Lung (tissue), 12 donors: ENCODE results near the gene IGFBP5. TPM values are rescaled to one million over a fixed set of nuclear protein-coding genes. Genes with fewer than 3 reads are reported as not detected.
A peak's percentile ranks its signal among the peaks of the same experiment; 100 is the strongest.

Experiments used
- ATAC-seq: fragments of 200-7000 bp; cut with Tn5 transposase; one replicate; pipeline ENCODE4 v1.9.1; 2020; ENCODE audit warnings: moderate number of reproducible peaks; ENCODE audit not compliant: insufficient read depth, low FRiP score
- DNase-seq, 3 donors: peaks; one replicate each; pipeline ENCODE4 v3.0.0-alpha.2; 2013 to 2017
- H3K27ac ChIP-seq, 2 donors: one replicate each; pipeline ENCODE4 v1.5.1; 2013; ENCODE audit warnings: mild to moderate bottlenecking in 2 of 2, moderate library complexity in 2 of 2, control low read depth in 1 of 2, inconsistent platforms in 1 of 2, low read depth in 1 of 2, low read length in 1 of 2
- H3K27me3 ChIP-seq, 3 donors: one replicate each; pipeline ENCODE4 v1.5.1; 2013; ENCODE audit warnings: low read length in 2 of 3; ENCODE audit not compliant: control insufficient read depth in 3 of 3, insufficient read depth in 3 of 3
- H3K36me3 ChIP-seq, 4 donors: one replicate each; pipeline ENCODE4 v1.5.1; 2013; ENCODE audit warnings: low read length in 4 of 4, mild to moderate bottlenecking in 1 of 4, moderate library complexity in 1 of 4; ENCODE audit not compliant: control insufficient read depth in 4 of 4, insufficient read depth in 4 of 4
- H3K4me1 ChIP-seq, 5 donors: one replicate each; pipeline ENCODE4 v1.5.1; 2013; ENCODE audit warnings: low read length in 5 of 5, mild to moderate bottlenecking in 2 of 5, moderate library complexity in 1 of 5; ENCODE audit not compliant: control insufficient read depth in 5 of 5, insufficient read depth in 5 of 5
- H3K4me3 ChIP-seq: one replicate; pipeline ENCODE4 v1.5.1; 2013; ENCODE audit warnings: mild to moderate bottlenecking, control low read depth, moderate library complexity
- H3K9ac ChIP-seq, 2 donors: one replicate each; pipeline ENCODE4 v1.5.1; 2013; ENCODE audit warnings: low read length in 2 of 2, control low read depth in 1 of 2; ENCODE audit not compliant: insufficient read depth in 1 of 2
- H3K9me3 ChIP-seq, 4 donors: one replicate each; pipeline ENCODE4 v1.5.1; 2013; ENCODE audit warnings: low read length in 3 of 4, mild to moderate bottlenecking in 1 of 4, moderate library complexity in 1 of 4; ENCODE audit not compliant: control insufficient read depth in 4 of 4, insufficient read depth in 3 of 4
- WGBS, 2 donors: extraction: QIAGEN DNeasy Blood & Tissue Kit; methylation state at CpG; one replicate each; pipeline ENCODE4 v1.1.7; 2013; 5-methylcytosine and 5-hydroxymethylcytosine counted together
- polyA plus RNA-seq, 2 donors: library from polyadenylated mRNA; stranded (reverse); fragments of 200-250 nt; gene quantifications; one replicate each; pipeline ENCODE4 v1.2.1, GENCODE V29; 2013
- total RNA-seq, 2 donors: library from RNA; depleted of rRNA in 1 of 2; stranded (reverse); fragments of >200 nt in 1 of 2; gene quantifications; one replicate each; pipeline ENCODE4 v1.2.1, GENCODE V29; 2014 to 2021
- TF ChIP-seq, protein P1 (sequence below): IDR thresholded peaks from 2 replicates; pipeline ENCODE4 v1.5.1; 2012; ENCODE audit warnings: mild to moderate bottlenecking; ENCODE audit errors: control extremely low read depth, extremely low read depth
- donor health status: control.
- donor health status: control.
- donor health status: Bipolar disorder and iron deficiency.
- donor health status: healthy.
- donor health status: DM: yes; HTN: yes; CAD: no.

Gene IGFBP5
- total and polyA plus RNA-seq, 4 donors, result 22.2 to 196 (median 86.8) TPM

DNA sequence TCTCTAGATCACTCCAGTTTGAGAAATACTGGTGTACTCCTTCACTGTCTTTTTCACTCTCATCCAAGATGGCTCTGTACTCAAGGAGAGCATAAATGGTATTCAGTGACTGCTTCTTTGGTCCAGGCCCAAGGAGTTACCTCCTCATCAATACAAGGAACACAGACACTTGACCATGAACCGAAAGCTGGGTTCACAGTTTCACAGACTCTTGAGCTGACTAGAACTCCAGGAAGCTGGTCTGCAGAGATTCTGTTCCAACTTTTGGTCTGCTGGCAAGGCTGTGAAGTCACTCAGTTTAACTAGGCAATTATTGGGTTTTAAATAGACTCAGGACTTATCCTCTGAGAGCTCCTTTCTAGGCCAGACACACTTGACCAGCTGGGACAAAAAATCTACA is 7.4 kb upstream of the IGFBP5 start:
- TF ChIP-seq, protein P1, sequence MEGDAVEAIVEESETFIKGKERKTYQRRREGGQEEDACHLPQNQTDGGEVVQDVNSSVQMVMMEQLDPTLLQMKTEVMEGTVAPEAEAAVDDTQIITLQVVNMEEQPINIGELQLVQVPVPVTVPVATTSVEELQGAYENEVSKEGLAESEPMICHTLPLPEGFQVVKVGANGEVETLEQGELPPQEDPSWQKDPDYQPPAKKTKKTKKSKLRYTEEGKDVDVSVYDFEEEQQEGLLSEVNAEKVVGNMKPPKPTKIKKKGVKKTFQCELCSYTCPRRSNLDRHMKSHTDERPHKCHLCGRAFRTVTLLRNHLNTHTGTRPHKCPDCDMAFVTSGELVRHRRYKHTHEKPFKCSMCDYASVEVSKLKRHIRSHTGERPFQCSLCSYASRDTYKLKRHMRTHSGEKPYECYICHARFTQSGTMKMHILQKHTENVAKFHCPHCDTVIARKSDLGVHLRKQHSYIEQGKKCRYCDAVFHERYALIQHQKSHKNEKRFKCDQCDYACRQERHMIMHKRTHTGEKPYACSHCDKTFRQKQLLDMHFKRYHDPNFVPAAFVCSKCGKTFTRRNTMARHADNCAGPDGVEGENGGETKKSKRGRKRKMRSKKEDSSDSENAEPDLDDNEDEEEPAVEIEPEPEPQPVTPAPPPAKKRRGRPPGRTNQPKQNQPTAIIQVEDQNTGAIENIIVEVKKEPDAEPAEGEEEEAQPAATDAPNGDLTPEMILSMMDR, result no peak
- H3K9me3 ChIP-seq, result no peaks in the 10 kb centered on the region
- no peaks in the 10 kb centered on the region for H3K27me3 ChIP-seq
- DNase-seq (no peak), ATAC-seq (no peak)
- 84 to 100% methylated on average over 1 of the region's 1 CpG for WGBS, 2 donors
- no peaks in the 10 kb centered on the region for H3K36me3 ChIP-seq
- no peak overlapping the region for H3K9ac ChIP-seq
- H3K4me1 ChIP-seq, result peaks cover 0 to 34% (median 0%) of the 10 kb centered on the region in 5 donors
- no peak overlapping the region for H3K4me3 ChIP-seq
- H3K27ac ChIP-seq, result no peak overlapping the region

DNA sequence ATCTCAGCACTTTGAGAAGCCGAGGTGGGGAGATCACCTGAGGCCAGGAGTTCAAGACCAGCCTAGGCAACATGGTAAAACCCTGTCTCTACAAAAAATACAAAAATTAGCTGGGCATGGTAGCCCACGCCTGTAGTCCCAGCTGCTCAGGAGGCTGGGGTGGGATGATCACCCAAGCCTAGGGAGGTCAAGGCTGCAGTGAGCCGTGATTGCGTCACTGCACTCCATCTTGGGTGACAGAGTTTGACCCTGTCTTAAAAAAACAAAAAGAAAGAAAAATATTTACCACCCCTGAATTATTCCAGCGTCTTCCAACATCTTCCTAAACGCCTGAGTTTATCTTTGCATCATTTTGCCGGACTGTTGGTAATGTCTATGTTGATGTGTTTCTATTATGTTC is 6.2 kb upstream of the IGFBP5 start:
- Histone ChIP-seq H3K36me3 (no peaks in the 10 kb centered on the region), H3K9me3 (no peaks in the 10 kb centered on the region), H3K27ac (no peak overlapping the region), H3K9ac (no peak overlapping the region), H3K27me3 (no peaks in the 10 kb centered on the region), H3K4me3 (no peak overlapping the region), H3K4me1 (peaks cover 0 to 42% (median 8%) of the 10 kb centered on the region in 5 donors)
- WGBS, 2 donors, result 90 to 95% methylated on average over 7 of the region's 7 CpGs
- DNase-seq, result no peak
- TF ChIP-seq, protein P1, result no peak
- no peak for ATAC-seq

DNA sequence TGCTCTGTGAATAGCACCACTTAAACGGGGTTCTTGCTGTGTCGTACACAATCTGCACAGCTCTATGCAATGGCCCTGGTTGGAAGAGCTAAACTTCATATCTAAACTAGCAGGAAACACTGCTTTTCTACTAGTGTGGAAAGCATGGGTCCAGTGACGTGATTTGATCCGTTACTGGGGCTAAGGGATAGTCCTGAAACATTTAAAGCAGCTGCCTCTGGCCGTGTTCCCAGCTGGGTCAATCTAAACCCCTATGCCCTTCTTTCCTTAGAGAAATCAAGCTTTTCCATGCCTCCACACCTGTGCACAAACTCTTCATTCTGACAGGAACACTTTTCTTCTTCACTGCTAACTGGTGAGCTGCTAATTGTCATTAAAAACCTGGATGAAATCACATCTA is 5.4 kb upstream of the IGFBP5 start:
- no peaks in the 10 kb centered on the region for H3K36me3 ChIP-seq
- no peak overlapping the region for H3K4me3 ChIP-seq
- DNase-seq (peak in 2 of 3 donors; percentile 35 to 63), ATAC-seq (no peak)
- no peak overlapping the region for H3K27ac ChIP-seq
- TF ChIP-seq, protein P1, result no peak
- no peak overlapping the region for H3K9ac ChIP-seq
- H3K9me3 ChIP-seq, result no peaks in the 10 kb centered on the region
- no peaks in the 10 kb centered on the region for H3K27me3 ChIP-seq
- WGBS, 2 donors, result 54 to 71% methylated on average over 5 of the region's 5 CpGs
- H3K4me1 ChIP-seq, result peaks cover 0 to 49% (median 15%) of the 10 kb centered on the region in 5 donors

DNA sequence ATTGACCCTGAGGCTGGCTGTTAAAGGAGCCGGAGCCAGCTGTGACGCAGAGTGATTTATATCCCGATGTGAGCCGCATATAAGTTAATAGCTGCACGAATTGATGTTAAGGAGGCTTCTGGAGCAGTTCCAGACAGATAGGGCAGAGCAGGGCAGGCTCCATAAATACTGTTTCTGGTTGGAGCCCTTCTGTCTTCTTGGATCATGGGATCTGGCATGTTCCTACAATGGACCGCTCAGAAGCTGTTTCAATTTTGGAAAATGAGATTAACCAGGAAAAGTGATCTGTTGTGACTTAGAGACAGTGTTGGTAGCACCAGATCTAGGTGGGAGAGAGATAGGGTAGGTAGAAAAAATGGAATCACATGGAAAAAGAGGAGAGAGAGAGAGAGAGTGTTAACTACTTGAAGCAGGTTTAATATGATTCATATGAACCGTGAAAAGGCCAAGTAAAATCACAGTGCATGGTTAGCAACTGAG is 4.8 kb upstream of the IGFBP5 start:
- no peak overlapping the region for H3K27ac ChIP-seq
- H3K4me1 ChIP-seq, result peaks cover 0 to 55% (median 20%) of the 10 kb centered on the region in 5 donors
- peak; percentile 36 to 69 (median 62) for DNase-seq

More for the DNA sequence above, 4.8 kb upstream of the IGFBP5 start:
- Histone ChIP-seq H3K9me3 (no peaks in the 10 kb centered on the region), H3K4me3 (no peak overlapping the region), H3K27me3 (no peaks in the 10 kb centered on the region), H3K9ac (no peak overlapping the region), H3K36me3 (no peaks in the 10 kb centered on the region)
- 66 to 72% methylated on average over 7 of the region's 7 CpGs for WGBS, 2 donors
- TF ChIP-seq, protein P1, result no peak
- ATAC-seq, result no peak
